SK-N-SH treated with all-trans-retinoic acid at 6 μM for 48 hours (cell line): ENCODE data around the gene TLCD1.

Source experiments
- BACH2 ChIP-seq: fragments of 250-450 bp; sonication (Bioruptor Pico); IDR thresholded peaks from 2 replicates; pipeline ENCODE4 v1.9.0; 2021; ENCODE audit warnings: mild to moderate bottlenecking, borderline replicate concordance
- CREB5 ChIP-seq: fragments of 250-450 bp; sonication (Bioruptor Pico); IDR thresholded peaks from 2 replicates; pipeline ENCODE4 v1.5.1; 2020; ENCODE audit warnings: low read depth, mild to moderate bottlenecking, moderate library complexity
- CSDC2 ChIP-seq: fragments of 250-450 bp; sonication (Bioruptor Pico); IDR thresholded peaks from 2 replicates; pipeline ENCODE4 v1.5.0; 2020; ENCODE audit warnings: mild to moderate bottlenecking, moderate library complexity
- ZFP30 ChIP-seq: fragments of 450-650 bp; formaldehyde crosslinking; IDR thresholded peaks from 2 replicates; pipeline ENCODE4 v1.5.0; 2022; ENCODE audit warnings: mild to moderate bottlenecking, moderate library complexity
- ZNF8 ChIP-seq: fragments of 450-650 bp; formaldehyde crosslinking; IDR thresholded peaks from 2 replicates; pipeline ENCODE4 v1.5.0; 2020; ENCODE audit warnings: mild to moderate bottlenecking, moderate library complexity
- TF ChIP-seq, protein P1 (sequence below): fragments of 250-450 bp; sonication (Bioruptor Pico); IDR thresholded peaks from 2 replicates; pipeline ENCODE4 v1.8.0; 2021; ENCODE audit warnings: low read depth, mild to moderate bottlenecking, moderate library complexity, borderline replicate concordance

GRCh38 chr17:28725166-28725659 lies 820 bp downstream of the TLCD1 start:
- TF ChIP-seq, protein P1, sequence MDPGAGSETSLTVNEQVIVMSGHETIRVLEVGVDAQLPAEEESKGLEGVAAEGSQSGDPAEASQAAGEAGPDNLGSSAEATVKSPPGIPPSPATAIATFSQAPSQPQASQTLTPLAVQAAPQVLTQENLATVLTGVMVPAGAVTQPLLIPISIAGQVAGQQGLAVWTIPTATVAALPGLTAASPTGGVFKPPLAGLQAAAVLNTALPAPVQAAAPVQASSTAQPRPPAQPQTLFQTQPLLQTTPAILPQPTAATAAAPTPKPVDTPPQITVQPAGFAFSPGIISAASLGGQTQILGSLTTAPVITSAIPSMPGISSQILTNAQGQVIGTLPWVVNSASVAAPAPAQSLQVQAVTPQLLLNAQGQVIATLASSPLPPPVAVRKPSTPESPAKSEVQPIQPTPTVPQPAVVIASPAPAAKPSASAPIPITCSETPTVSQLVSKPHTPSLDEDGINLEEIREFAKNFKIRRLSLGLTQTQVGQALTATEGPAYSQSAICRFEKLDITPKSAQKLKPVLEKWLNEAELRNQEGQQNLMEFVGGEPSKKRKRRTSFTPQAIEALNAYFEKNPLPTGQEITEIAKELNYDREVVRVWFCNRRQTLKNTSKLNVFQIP: no peak
- 0 out of 2 replicates have a peak, but pooled peaks have one; percentile 42 for TF ChIP-seq CREB5
- TF ChIP-seq BACH2 (CRISPR knock-in tag): no peak
- TF ChIP-seq ZNF8: no peak
- no peak for TF ChIP-seq ZFP30 (CRISPR knock-in tag)
- TF ChIP-seq CSDC2: no peak
